ENCODE results near the gene IL10. TPM values are rescaled to one million over a fixed set of nuclear protein-coding genes. Genes with fewer than 3 reads are reported as not detected.

Gene IL10
- total RNA-seq, 2 experiments from 2014 or later, result not detected

GRCh38 chr1:206734499-206735142, 37.7 kb downstream of the IL10 start:
- Histone ChIP-seq H3K4me2 (ENCODE audit: low read length) (no peak overlapping the region), H3K4me1 (ENCODE audit: insufficient read depth, low read length, poor library complexity, severe bottlenecking) (peaks cover 17% of the 10 kb centered on the region), H2AFZ (ENCODE audit: low read length) (no peak overlapping the region), H3K27ac (ENCODE audit: low read depth, low read length, poor library complexity, severe bottlenecking) (no peak overlapping the region), H3K79me2 (ENCODE audit: insufficient read depth, low read depth, low read length) (no peaks in the 10 kb centered on the region), H4K20me1 (ENCODE audit: insufficient read depth, low read length) (no peaks in the 10 kb centered on the region), H3K9me2 (ENCODE audit: insufficient read depth, low read length) (no peaks in the 10 kb centered on the region), H3K9me3 (ENCODE audit: low read length) (no peaks in the 10 kb centered on the region), H3K36me3 (ENCODE audit: insufficient read depth, low read length) (no peaks in the 10 kb centered on the region), H3K4me3 (ENCODE audit: low read depth, low read length, poor library complexity, severe bottlenecking) (no peak overlapping the region)
- DNase-seq (ENCODE audit: low spot score), result peak; percentile 67
- TF ChIP-seq CTCF (conservative IDR thresholded peaks at IDR 0.05; ENCODE audit: low read length), result peak; percentile 91
- TF ChIP-seq EZH2phosphoT487 (IDR thresholded peaks at IDR 0.05; ENCODE audit: borderline replicate concordance, low read depth, low read length), result no peak
- intact Hi-C loops (cut with micrococcal nuclease; ENCODE audit: unreplicated experiment), result loop anchor here (1.0 to 5.0 kb wide), 3 partner anchors 74 to 248 kb away; no protein-coding TSS in a partner anchor
- CTCF ChIA-PET (ENCODE audit: unreplicated experiment), result interaction anchor here (0.7 to 1.9 kb wide), 6 partner anchors 48 to 181 kb away, joined by 3 to 13 read pairs (median 4); no protein-coding TSS in a partner anchor
- no TSS peak for BruUV-seq (replicated peaks)
- POLR2A ChIA-PET, result interaction anchor here (0.6 to 1.7 kb wide), 2 partner anchors 20 to 22 kb away, joined by 5 to 6 read pairs; no protein-coding TSS in a partner anchor

GRCh38 chr1:206732992-206733391, 39.3 kb downstream of the IL10 start:
- peaks cover under 1% of the 10 kb centered on the region for H3K4me1 ChIP-seq (ENCODE audit: insufficient read depth, low read length, poor library complexity, severe bottlenecking)
- no peaks in the 10 kb centered on the region for H3K36me3 ChIP-seq (ENCODE audit: insufficient read depth, low read length)
- no peak overlapping the region for H2AFZ ChIP-seq (ENCODE audit: low read length)
- TF ChIP-seq EZH2phosphoT487 (IDR thresholded peaks at IDR 0.05; ENCODE audit: borderline replicate concordance, low read depth, low read length) (no peak), CTCF (conservative IDR thresholded peaks at IDR 0.05; ENCODE audit: low read length) (no peak)
- H3K4me2 ChIP-seq (ENCODE audit: low read length), result no peak overlapping the region
- H3K79me2 ChIP-seq (ENCODE audit: insufficient read depth, low read depth, low read length), result no peaks in the 10 kb centered on the region
- BruUV-seq (replicated peaks), result no TSS peak
- H3K9me3 ChIP-seq (ENCODE audit: low read length), result no peaks in the 10 kb centered on the region
- ChIA-PET POLR2A (no interaction called here), CTCF (ENCODE audit: unreplicated experiment) (no interaction called here)
- no peaks in the 10 kb centered on the region for H3K9me2 ChIP-seq (ENCODE audit: insufficient read depth, low read length)
- intact Hi-C loops (cut with micrococcal nuclease; ENCODE audit: unreplicated experiment), result loop anchor here (5.0 kb wide), 1 partner anchor 249 kb away; no protein-coding TSS in a partner anchor
- no peak for DNase-seq (ENCODE audit: low spot score)
- H4K20me1 ChIP-seq (ENCODE audit: insufficient read depth, low read length), result no peaks in the 10 kb centered on the region
- H3K4me3 ChIP-seq (ENCODE audit: low read depth, low read length, poor library complexity, severe bottlenecking), result no peak overlapping the region
- H3K27ac ChIP-seq (ENCODE audit: low read depth, low read length, poor library complexity, severe bottlenecking), result no peak overlapping the region

GRCh38 chr1:206732508-206732907, 39.8 kb downstream of the IL10 start:
- POLR2A ChIA-PET, result interaction anchor here (0.7 kb wide), 1 partner anchor 173 kb away, joined by 3 read pairs; no protein-coding TSS in a partner anchor
- intact Hi-C loops (cut with micrococcal nuclease; ENCODE audit: unreplicated experiment), result loop anchor here (5.0 kb wide), 1 partner anchor 250 kb away; no protein-coding TSS in a partner anchor
- no peak overlapping the region for H3K27ac ChIP-seq (ENCODE audit: low read depth, low read length, poor library complexity, severe bottlenecking)
- no peak for DNase-seq (ENCODE audit: low spot score)
- H3K4me2 ChIP-seq (ENCODE audit: low read length), result no peak overlapping the region
- H3K4me3 ChIP-seq (ENCODE audit: low read depth, low read length, poor library complexity, severe bottlenecking), result no peak overlapping the region
- no peaks in the 10 kb centered on the region for H3K9me3 ChIP-seq (ENCODE audit: low read length)
- no peaks in the 10 kb centered on the region for H3K36me3 ChIP-seq (ENCODE audit: insufficient read depth, low read length)
- H4K20me1 ChIP-seq (ENCODE audit: insufficient read depth, low read length), result no peaks in the 10 kb centered on the region
- CTCF ChIA-PET (ENCODE audit: unreplicated experiment), result no interaction called here
- H3K9me2 ChIP-seq (ENCODE audit: insufficient read depth, low read length), result no peaks in the 10 kb centered on the region
- BruUV-seq (replicated peaks), result no TSS peak
- no peak overlapping the region for H2AFZ ChIP-seq (ENCODE audit: low read length)
- no peaks in the 10 kb centered on the region for H3K4me1 ChIP-seq (ENCODE audit: insufficient read depth, low read length, poor library complexity, severe bottlenecking)
- H3K79me2 ChIP-seq (ENCODE audit: insufficient read depth, low read depth, low read length), result no peaks in the 10 kb centered on the region
- no peak for TF ChIP-seq EZH2phosphoT487 (IDR thresholded peaks at IDR 0.05; ENCODE audit: borderline replicate concordance, low read depth, low read length)
- TF ChIP-seq CTCF (conservative IDR thresholded peaks at IDR 0.05; ENCODE audit: low read length), result no peak
